Measurements from ENCODE around the gene ARSG.
A peak's percentile ranks its signal among the peaks of the same experiment; 100 is the strongest.

ARSG gene

DNA sequence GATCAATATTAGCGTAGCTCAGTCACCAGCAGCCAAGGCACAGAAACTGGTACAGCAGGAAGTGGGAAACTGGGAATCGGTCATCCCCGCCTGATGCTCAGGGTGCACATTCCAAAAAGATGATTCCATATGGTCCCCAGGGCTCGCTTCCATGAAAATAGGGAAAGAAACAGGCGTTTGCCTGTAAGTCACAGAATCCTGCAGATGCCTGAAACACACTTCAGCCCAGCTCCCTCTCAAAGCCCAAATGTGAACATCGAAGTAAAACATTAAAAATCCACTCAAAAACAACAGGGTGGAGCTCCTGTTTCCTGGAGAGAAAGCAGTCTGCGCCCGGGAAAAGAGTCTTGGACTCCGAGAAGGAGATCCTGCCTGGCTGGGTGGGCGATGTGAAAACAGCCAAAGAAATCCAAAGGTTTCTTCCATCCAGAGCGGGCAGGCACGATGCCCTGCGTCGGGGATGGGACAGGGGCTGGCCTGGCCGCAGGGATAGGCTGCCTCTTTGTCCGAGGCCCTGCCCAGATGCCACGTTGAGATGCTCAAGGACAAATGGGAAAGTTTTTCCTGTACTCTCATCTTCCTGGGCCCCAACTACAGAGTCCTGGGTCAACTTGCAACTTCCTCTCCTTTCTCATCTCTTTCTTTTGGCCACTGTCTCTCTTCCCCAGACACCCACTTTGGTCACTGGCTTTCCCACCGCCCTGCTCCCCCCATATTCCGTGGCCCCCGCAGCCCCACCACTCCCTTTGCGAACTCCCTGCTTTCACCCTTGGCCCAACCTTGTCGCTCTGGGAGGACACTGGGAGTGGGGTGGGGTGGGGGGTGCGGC is 165.3 kb downstream of the ARSG start:
- peak overlapping the region; percentile 34 for H3K27ac ChIP-seq (ENCODE audit: low read depth, low read length)
- peak overlapping the region; percentile 62 for H3K9ac ChIP-seq (ENCODE audit: low read depth, low read length)
- H3K4me1 ChIP-seq (ENCODE audit: control insufficient read depth, insufficient read depth, low read length), result peaks cover 21% of the 10 kb centered on the region
- peak overlapping the region; percentile 88 for H3K4me3 ChIP-seq (ENCODE audit: low read depth, low read length)
- H3K36me3 ChIP-seq (ENCODE audit: control insufficient read depth, insufficient read depth, low read length), result no peaks in the 10 kb centered on the region
- peaks cover 3% of the 10 kb centered on the region; the same call in 1 of the 2 replicates for H3K27me3 ChIP-seq (ENCODE audit: control insufficient read depth, insufficient read depth, low read length)
- no peaks in the 10 kb centered on the region for H3K9me3 ChIP-seq (ENCODE audit: control insufficient read depth, insufficient read depth, low read length)

DNA sequence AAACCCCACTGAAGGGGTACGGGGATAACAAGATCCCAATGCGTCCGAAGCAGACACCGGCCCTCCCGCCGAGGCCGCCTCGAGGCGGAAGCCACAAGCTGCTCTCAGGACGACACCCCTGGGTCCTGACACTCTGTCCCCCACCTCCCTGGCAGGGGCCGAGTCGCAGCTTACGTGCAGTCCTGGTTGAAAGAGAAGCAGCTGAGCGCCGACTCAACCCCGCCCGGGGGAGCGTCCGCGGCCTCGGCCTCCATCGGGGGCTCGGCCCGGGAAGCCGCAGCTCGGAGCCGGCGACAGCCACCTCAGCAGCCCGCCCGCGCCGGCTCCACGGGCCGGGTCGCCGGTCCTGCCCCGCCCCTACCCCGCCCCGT is 165.9 kb downstream of the ARSG start, which contains the start of gene WIPI1:
Gene WIPI1, minus strand, starts transcription at position 329 of the 371 bp plus-strand sequence. Its CDS starts 75 bp downstream, at position 254.
- Histone ChIP-seq H3K9me3 (ENCODE audit: control insufficient read depth, insufficient read depth, low read length) (no peaks in the 10 kb centered on the region), H3K27me3 (ENCODE audit: control insufficient read depth, insufficient read depth, low read length) (peaks cover 3% of the 10 kb centered on the region; the same call in 1 of the 2 replicates), H3K9ac (ENCODE audit: low read depth, low read length) (peak within 1 kb of the TSS; percentile 62), H3K4me3 (ENCODE audit: low read depth, low read length) (peak within 1 kb of the TSS; percentile 88), H3K27ac (ENCODE audit: low read depth, low read length) (peak within 1 kb of the TSS; percentile 34), H3K4me1 (ENCODE audit: control insufficient read depth, insufficient read depth, low read length) (peaks cover 21% of the 10 kb centered on the region), H3K36me3 (ENCODE audit: control insufficient read depth, insufficient read depth, low read length) (no peaks in the 10 kb centered on the region)

DNA sequence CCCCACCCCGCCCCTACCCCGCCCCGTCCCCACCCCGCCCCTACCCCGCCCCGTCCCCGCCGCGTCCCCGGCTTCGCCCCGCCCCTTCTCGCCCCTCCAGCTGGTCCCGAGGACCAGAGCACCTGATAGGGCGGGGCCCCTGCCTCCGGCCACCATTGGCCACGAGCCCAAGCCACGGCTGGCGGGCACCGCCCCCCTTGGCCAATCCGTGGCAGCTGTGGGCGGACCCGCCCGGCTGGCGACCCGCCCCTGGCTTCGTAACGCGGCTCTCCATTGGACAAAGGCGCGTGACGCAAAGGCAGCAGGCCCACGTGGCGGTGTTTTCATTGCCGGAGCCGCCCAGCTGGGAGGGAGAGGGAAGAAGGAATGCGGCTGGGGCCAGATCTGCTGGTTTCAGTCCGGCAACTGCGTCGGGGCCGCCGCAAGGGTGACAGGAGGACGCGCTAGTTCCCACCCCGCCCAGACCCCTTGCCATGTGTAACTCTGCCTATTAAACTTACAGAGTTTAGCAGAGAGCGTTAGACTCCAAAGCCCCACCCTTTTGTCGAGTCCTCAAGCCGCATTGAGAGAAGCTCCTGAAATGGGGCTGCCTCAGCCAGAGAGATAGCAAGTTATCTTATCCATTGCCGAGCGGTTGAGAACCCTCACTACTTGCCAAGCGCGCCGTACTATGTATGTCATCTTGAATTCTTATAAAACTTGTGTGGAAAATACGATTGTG is 166.4 kb downstream of the ARSG start:
- Histone ChIP-seq H3K4me1 (ENCODE audit: control insufficient read depth, insufficient read depth, low read length) (peaks cover 25% of the 10 kb centered on the region), H3K9ac (ENCODE audit: low read depth, low read length) (no peak overlapping the region), H3K27ac (ENCODE audit: low read depth, low read length) (no peak overlapping the region), H3K36me3 (ENCODE audit: control insufficient read depth, insufficient read depth, low read length) (no peaks in the 10 kb centered on the region), H3K9me3 (ENCODE audit: control insufficient read depth, insufficient read depth, low read length) (no peaks in the 10 kb centered on the region), H3K27me3 (ENCODE audit: control insufficient read depth, insufficient read depth, low read length) (peaks cover 3% of the 10 kb centered on the region; the same call in 1 of the 2 replicates), H3K4me3 (ENCODE audit: low read depth, low read length) (peak overlapping the region; percentile 62)

DNA sequence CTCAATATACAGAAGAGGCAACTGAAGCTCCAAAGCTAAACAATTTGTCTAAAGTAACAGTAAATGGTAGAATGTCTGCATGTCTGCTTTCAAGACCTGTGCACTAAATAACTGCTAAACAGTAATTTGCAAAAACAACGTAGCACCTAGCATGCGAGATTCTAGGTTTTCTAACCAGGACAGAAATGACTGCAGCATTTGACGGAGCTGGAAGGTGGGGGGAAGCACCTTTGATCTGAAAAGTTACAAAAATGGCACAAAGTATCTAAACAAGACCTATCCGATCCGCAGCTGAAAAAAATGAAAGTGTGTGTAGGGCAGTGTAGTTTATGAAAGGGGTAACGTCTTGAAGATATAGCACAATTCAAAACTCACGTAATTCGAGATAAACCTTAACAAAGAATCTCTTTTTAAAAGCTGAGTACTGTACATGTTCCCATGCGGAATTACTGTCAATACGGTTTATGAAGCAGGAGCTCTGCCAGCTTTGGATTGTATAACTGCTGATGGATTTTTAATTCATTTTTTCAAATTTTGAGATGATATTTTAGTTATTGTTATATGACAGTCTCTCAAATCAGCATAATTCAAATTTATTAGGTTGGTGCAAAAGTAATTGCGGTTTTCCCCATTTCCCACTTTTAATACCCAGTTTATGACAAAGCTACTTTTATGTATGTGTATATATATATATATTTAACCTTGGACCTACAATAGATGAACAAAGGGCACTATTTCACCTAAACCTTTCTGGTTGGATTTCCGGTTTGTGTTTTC is 167.2 kb downstream of the ARSG start:
- H3K4me3 ChIP-seq (ENCODE audit: low read depth, low read length), result peak overlapping the region; percentile 62
- H3K36me3 ChIP-seq (ENCODE audit: control insufficient read depth, insufficient read depth, low read length), result no peaks in the 10 kb centered on the region
- H3K27me3 ChIP-seq (ENCODE audit: control insufficient read depth, insufficient read depth, low read length), result peaks cover 3% of the 10 kb centered on the region; the same call in 1 of the 2 replicates
- H3K27ac ChIP-seq (ENCODE audit: low read depth, low read length), result no peak overlapping the region
- no peak overlapping the region for H3K9ac ChIP-seq (ENCODE audit: low read depth, low read length)
- H3K9me3 ChIP-seq (ENCODE audit: control insufficient read depth, insufficient read depth, low read length), result no peaks in the 10 kb centered on the region
- H3K4me1 ChIP-seq (ENCODE audit: control insufficient read depth, insufficient read depth, low read length), result peaks cover 26% of the 10 kb centered on the region

DNA sequence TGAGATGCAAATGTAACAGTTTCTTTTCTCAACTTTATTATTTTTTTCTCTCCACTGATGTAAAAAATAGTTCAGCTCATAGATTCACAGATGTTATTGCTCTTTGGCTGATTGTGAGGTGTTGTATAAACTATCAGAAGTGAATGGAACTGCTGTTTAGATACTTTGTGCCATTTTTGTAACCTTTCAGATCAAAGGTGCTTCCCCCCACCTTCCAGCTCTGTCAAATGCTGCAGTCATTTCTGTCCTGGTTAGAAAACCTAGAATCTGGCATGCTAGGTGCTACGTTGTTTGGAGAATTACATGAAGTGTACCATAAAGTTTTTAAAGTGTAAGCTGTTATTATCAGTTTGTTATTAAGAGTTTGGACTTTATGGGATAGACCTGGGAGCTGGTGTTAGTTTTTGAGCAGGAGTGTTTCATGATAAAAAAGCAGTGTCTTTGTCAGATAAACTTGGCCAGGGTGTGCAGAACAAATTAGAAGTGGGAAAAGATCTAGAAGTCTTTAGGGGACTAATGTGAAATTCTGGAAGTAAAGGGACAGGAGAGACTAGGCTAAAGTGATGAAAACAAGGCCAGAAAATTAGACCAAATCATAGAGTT is 167.8 kb downstream of the ARSG start:
- Histone ChIP-seq H3K36me3 (ENCODE audit: control insufficient read depth, insufficient read depth, low read length) (no peaks in the 10 kb centered on the region), H3K4me1 (ENCODE audit: control insufficient read depth, insufficient read depth, low read length) (peaks cover 26% of the 10 kb centered on the region), H3K27ac (ENCODE audit: low read depth, low read length) (no peak overlapping the region), H3K9me3 (ENCODE audit: control insufficient read depth, insufficient read depth, low read length) (no peaks in the 10 kb centered on the region), H3K4me3 (ENCODE audit: low read depth, low read length) (no peak overlapping the region), H3K27me3 (ENCODE audit: control insufficient read depth, insufficient read depth, low read length) (peaks cover 3% of the 10 kb centered on the region; the same call in 1 of the 2 replicates), H3K9ac (ENCODE audit: low read depth, low read length) (no peak overlapping the region)

DNA sequence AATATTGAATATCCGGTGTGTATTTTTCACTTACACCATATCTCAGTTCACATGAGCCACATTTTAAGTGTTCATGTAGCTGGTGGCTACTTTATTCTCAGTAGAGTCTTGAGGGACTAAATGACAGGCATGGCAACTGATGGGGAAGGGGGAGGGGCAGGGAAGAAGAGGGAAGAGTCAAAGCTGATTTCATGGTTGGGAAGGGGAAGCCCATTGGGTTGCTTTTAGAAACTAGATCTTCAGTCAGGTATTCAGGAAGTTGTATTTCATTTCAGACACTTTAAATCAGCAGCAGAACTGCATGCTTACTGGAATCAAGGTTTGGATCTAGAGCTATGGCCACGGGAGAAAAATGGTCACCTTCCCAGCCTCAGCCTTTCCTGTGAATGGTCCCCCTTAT is 168.9 kb downstream of the ARSG start:
- Histone ChIP-seq H3K9ac (ENCODE audit: low read depth, low read length) (no peak overlapping the region), H3K4me3 (ENCODE audit: low read depth, low read length) (no peak overlapping the region), H3K27me3 (ENCODE audit: control insufficient read depth, insufficient read depth, low read length) (peaks cover 3% of the 10 kb centered on the region; the same call in 1 of the 2 replicates), H3K9me3 (ENCODE audit: control insufficient read depth, insufficient read depth, low read length) (no peaks in the 10 kb centered on the region), H3K27ac (ENCODE audit: low read depth, low read length) (no peak overlapping the region), H3K36me3 (ENCODE audit: control insufficient read depth, insufficient read depth, low read length) (no peaks in the 10 kb centered on the region), H3K4me1 (ENCODE audit: control insufficient read depth, insufficient read depth, low read length) (peaks cover 26% of the 10 kb centered on the region)

DNA sequence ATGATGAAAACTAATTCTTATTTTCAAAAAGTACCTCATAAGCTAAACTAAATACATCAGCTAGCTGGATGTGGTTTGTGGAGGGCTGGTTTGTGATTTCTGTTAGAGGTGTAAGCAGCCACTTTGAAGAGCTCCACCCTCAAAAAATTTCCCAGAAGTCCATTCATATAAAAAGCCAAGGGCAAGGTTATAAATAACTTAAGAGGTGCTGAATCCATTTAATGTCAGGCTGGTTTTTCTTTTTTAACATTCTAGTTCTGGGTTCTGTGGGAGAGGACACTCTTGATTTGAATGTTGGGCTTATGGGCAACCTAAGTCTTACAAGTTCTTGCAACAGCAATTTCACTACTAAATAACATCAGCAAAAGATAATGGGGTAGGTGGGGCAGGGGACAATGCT is 169.4 kb downstream of the ARSG start:
- no peak overlapping the region for H3K9ac ChIP-seq (ENCODE audit: low read depth, low read length)

DNA sequence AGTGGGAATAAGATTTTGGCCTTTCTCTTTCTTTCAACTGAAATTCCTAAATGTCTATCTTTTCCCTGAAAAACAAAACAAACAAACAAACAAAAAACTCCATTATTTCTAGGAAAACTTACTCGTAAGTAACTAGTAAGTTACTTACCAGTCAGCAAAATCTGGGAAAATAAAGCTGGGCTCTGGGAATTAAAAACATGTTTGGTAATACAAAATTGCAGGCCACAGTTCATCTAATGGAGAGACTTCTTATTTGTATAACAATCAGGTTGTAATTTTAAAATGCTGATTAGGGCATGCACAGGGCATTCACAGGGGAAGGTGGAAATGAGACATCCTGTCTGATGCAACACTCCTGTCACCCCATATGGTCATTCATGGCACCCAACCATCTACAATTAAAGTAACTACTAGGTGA is 169.8 kb downstream of the ARSG start:
- H3K4me3 ChIP-seq (ENCODE audit: low read depth, low read length), result no peak overlapping the region
- no peaks in the 10 kb centered on the region for H3K36me3 ChIP-seq (ENCODE audit: control insufficient read depth, insufficient read depth, low read length)
- H3K4me1 ChIP-seq (ENCODE audit: control insufficient read depth, insufficient read depth, low read length), result peaks cover 18% of the 10 kb centered on the region
- no peak overlapping the region for H3K27ac ChIP-seq (ENCODE audit: low read depth, low read length)
- H3K9me3 ChIP-seq (ENCODE audit: control insufficient read depth, insufficient read depth, low read length), result no peaks in the 10 kb centered on the region
- H3K27me3 ChIP-seq (ENCODE audit: control insufficient read depth, insufficient read depth, low read length), result peaks cover 3% of the 10 kb centered on the region; the same call in 1 of the 2 replicates
- no peak overlapping the region for H3K9ac ChIP-seq (ENCODE audit: low read depth, low read length)

More for the DNA sequence above, 169.4 kb downstream of the ARSG start:
- Histone ChIP-seq H3K9me3 (ENCODE audit: control insufficient read depth, insufficient read depth, low read length) (no peaks in the 10 kb centered on the region), H3K4me3 (ENCODE audit: low read depth, low read length) (no peak overlapping the region), H3K27ac (ENCODE audit: low read depth, low read length) (no peak overlapping the region), H3K4me1 (ENCODE audit: control insufficient read depth, insufficient read depth, low read length) (peaks cover 22% of the 10 kb centered on the region), H3K36me3 (ENCODE audit: control insufficient read depth, insufficient read depth, low read length) (no peaks in the 10 kb centered on the region), H3K27me3 (ENCODE audit: control insufficient read depth, insufficient read depth, low read length) (peaks cover 3% of the 10 kb centered on the region; the same call in 1 of the 2 replicates)

DNA sequence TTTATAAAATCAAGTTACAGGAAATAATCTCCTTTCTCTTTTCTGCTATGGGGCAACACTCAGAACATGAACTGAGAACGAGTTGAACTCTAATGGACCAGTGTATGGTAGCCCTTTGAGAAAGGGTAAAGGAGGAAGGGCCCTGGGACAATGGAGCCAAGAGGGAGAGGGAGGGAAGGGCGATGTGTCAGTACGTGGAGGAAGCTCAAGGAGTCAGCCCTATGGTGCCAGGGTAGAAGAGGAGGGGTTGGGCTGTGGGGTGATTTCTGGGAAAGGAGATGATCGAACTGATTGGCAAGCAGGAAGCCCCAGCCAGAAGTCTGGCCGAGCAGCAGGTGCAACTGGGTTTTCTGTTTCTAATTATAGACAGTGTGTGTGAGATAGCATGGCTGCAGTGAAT is 170.3 kb downstream of the ARSG start:
- H3K9ac ChIP-seq (ENCODE audit: low read depth, low read length), result no peak overlapping the region
- H3K4me1 ChIP-seq (ENCODE audit: control insufficient read depth, insufficient read depth, low read length), result peaks cover 14% of the 10 kb centered on the region
- H3K36me3 ChIP-seq (ENCODE audit: control insufficient read depth, insufficient read depth, low read length), result no peaks in the 10 kb centered on the region
- H3K27ac ChIP-seq (ENCODE audit: low read depth, low read length), result no peak overlapping the region
- no peaks in the 10 kb centered on the region for H3K9me3 ChIP-seq (ENCODE audit: control insufficient read depth, insufficient read depth, low read length)
- peaks cover 3% of the 10 kb centered on the region; the same call in 1 of the 2 replicates for H3K27me3 ChIP-seq (ENCODE audit: control insufficient read depth, insufficient read depth, low read length)
- no peak overlapping the region for H3K4me3 ChIP-seq (ENCODE audit: low read depth, low read length)

Measured in HUES48 (cell line).